ENCODE data around the gene EML4. TPM values are rescaled to one million over a fixed set of nuclear protein-coding genes. Genes with fewer than 3 reads are reported as not detected.

Gene EML4
- total and polyA plus RNA-seq, 2 of the 13 experiments (the other 11 are each of a cell fraction or from before 2014, with no cell fraction given) = 243 to 476 TPM

DNA sequence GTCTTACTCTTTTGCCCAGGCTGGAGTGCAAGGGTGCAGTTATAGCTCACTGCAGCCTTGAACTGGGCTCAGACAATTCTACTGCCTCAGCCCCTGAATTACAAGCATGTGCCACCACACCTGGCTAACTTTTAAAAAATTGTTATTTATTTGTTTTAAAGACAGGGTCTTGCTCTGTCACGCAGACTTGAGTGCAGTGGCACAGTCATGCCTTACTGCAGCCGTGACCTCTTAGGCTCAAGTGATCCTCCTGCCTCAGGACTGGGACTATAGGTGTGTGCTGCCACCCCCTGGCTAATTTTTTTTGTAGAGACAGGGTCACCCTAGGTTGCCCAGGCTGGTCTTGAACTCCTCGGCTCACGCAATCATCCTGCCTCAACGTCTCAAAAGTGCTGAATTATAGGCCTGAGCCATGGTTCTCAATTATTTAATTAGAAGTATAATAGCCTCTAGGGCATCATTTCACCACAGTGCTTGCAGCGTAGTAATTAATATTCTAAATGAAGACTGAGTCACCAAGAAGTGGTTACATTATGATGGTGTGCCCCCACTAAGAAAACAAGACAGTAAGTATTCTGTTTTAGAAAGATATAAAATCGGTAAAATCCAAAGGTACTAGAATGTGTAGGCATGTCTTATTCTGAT, 69.6 kb downstream of the EML4 start (continued):
- TF ChIP-seq AFF4 (CRISPR knock-in tag; IDR thresholded peaks at IDR 0.05) = no peak
- TF ChIP-seq ZNF749 (CRISPR knock-in tag; IDR thresholded peaks at IDR 0.05; ENCODE audit: borderline replicate concordance) = peak; percentile 37; the same call in 1 of the 2 replicates
- TF ChIP-seq RXRA (CRISPR knock-in tag; IDR thresholded peaks at IDR 0.05) = peak; percentile 57; the same call in 1 of the 2 replicates
- no peak; a peak in 1 of 4 replicates for TF ChIP-seq KLF16 (CRISPR knock-in tag; IDR thresholded peaks at IDR 0.05)
- 0 out of 2 replicates have a peak, but pooled peaks have one; percentile 46 for TF ChIP-seq TSC22D2 (CRISPR knock-in tag; IDR thresholded peaks at IDR 0.05; ENCODE audit: borderline replicate concordance)
- 0 out of 2 replicates have a peak, but pooled peaks have one; percentile 24 for TF ChIP-seq RARA (CRISPR knock-in tag; IDR thresholded peaks at IDR 0.05)
- no peak for TF ChIP-seq MIER2 (CRISPR knock-in tag; IDR thresholded peaks at IDR 0.05)
- TF ChIP-seq CHD2 (IDR thresholded peaks at IDR 0.05; ENCODE audit: low read depth, low read length) = no peak
- TF ChIP-seq ZNF605 (CRISPR knock-in tag; IDR thresholded peaks at IDR 0.05) = 0 out of 2 replicates have a peak, but pooled peaks have one; percentile 30
- peak; percentile 41; the same call in 1 of the 2 replicates for TF ChIP-seq SALL1 (CRISPR knock-in tag; IDR thresholded peaks at IDR 0.05)
- peak; percentile 31; the same call in 1 of the 2 replicates for TF ChIP-seq CHD4 (IDR thresholded peaks at IDR 0.05; ENCODE audit: borderline replicate concordance, low read length)
- no peak for TF ChIP-seq MLLT10 (CRISPR knock-in tag; IDR thresholded peaks at IDR 0.05)
- TF ChIP-seq, protein P1, sequence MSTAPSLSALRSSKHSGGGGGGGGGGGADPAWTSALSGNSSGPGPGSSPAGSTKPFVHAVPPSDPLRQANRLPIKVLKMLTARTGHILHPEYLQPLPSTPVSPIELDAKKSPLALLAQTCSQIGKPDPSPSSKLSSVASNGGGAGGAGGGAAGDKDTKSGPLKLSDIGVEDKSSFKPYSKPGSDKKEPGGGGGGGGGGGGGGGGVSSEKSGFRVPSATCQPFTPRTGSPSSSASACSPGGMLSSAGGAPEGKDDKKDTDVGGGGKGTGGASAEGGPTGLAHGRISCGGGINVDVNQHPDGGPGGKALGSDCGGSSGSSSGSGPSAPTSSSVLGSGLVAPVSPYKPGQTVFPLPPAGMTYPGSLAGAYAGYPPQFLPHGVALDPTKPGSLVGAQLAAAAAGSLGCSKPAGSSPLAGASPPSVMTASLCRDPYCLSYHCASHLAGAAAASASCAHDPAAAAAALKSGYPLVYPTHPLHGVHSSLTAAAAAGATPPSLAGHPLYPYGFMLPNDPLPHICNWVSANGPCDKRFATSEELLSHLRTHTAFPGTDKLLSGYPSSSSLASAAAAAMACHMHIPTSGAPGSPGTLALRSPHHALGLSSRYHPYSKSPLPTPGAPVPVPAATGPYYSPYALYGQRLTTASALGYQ (CRISPR knock-in tag; IDR thresholded peaks at IDR 0.05) = no peak
- no peak for TF ChIP-seq DMAP1 (CRISPR knock-in tag; IDR thresholded peaks at IDR 0.05)
- no peak for TF ChIP-seq GPBP1L1 (CRISPR knock-in tag; IDR thresholded peaks at IDR 0.05)
- TF ChIP-seq THAP11 (CRISPR knock-in tag; IDR thresholded peaks at IDR 0.05) = no peak
- no peak; the same call in 1 of the 2 replicates for TF ChIP-seq ZNF431 (CRISPR knock-in tag; IDR thresholded peaks at IDR 0.05; ENCODE audit: borderline replicate concordance, low read depth)
- TF ChIP-seq ZNF121 (CRISPR knock-in tag; IDR thresholded peaks at IDR 0.05) = peak; percentile 61
- TF ChIP-seq E2F1 (CRISPR knock-in tag; IDR thresholded peaks at IDR 0.05) = no peak
- no peak for TF ChIP-seq FLYWCH1 (CRISPR knock-in tag; IDR thresholded peaks at IDR 0.05)

All from HepG2 (cell line).